ENCODE measurements around the gene PTPRD. TPM values are rescaled to one million over a fixed set of nuclear protein-coding genes. Genes with fewer than 3 reads are reported as not detected.

Gene PTPRD
- total RNA-seq, 1 experiment from 2014 or later = 1.8 TPM

DNA sequence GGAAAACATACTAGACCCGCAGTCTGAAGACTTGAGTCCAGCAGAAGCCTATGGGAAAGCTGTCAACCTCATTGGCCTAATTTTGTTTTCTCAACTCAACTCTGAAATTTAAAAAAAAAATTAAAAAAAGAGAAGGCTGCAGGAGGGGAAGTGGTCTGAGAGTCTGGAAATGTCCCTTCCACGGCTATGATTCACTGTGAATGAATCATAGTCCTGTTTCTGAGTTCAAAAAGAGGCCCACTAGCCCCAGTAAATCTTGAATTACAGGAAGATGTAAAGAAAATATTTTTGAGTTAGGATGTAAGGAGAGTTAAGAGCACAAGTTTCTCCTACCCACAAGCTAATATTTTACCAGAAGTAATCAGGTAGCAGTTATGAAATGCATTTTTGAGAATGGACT lies 2247.8 kb downstream of the PTPRD start:
- TF ChIP-seq, protein P1, sequence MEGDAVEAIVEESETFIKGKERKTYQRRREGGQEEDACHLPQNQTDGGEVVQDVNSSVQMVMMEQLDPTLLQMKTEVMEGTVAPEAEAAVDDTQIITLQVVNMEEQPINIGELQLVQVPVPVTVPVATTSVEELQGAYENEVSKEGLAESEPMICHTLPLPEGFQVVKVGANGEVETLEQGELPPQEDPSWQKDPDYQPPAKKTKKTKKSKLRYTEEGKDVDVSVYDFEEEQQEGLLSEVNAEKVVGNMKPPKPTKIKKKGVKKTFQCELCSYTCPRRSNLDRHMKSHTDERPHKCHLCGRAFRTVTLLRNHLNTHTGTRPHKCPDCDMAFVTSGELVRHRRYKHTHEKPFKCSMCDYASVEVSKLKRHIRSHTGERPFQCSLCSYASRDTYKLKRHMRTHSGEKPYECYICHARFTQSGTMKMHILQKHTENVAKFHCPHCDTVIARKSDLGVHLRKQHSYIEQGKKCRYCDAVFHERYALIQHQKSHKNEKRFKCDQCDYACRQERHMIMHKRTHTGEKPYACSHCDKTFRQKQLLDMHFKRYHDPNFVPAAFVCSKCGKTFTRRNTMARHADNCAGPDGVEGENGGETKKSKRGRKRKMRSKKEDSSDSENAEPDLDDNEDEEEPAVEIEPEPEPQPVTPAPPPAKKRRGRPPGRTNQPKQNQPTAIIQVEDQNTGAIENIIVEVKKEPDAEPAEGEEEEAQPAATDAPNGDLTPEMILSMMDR (IDR thresholded peaks at IDR 0.05; ENCODE audit: unreplicated experiment) = no peak
- Mint-ChIP-seq H3K4me3 (ENCODE audit: low read depth, unreplicated experiment) (no peak overlapping the region), H3K27me3 (ENCODE audit: unreplicated experiment) (no peaks in the 10 kb centered on the region), H3K4me1 (ENCODE audit: low read depth, unreplicated experiment) (no peaks in the 10 kb centered on the region), H3K9me3 (ENCODE audit: low read depth, unreplicated experiment) (no peaks in the 10 kb centered on the region), H3K36me3 (ENCODE audit: insufficient read depth, unreplicated experiment) (no peaks in the 10 kb centered on the region), H3K27ac (ENCODE audit: unreplicated experiment) (no peak overlapping the region)
- no TSS peak for BruUV-seq (replicated peaks)
- intact Hi-C loops (cut with micrococcal nuclease; ENCODE audit: unreplicated experiment) = no loop called here
- CTCF ChIA-PET = interaction anchor here (1.5 kb wide), 1 partner anchor 14 kb away, joined by 4 read pairs; no protein-coding TSS in a partner anchor
- peak; percentile 7 for DNase-seq

- intact Hi-C loops (cut with micrococcal nuclease; ENCODE audit: unreplicated experiment) = no loop called here
- DNase-seq = no peak
- H3K9me3 Mint-ChIP-seq (ENCODE audit: low read depth, unreplicated experiment) = no peaks in the 10 kb centered on the region
- no peak overlapping the region for H3K27ac Mint-ChIP-seq (ENCODE audit: unreplicated experiment)
- no peaks in the 10 kb centered on the region for H3K4me1 Mint-ChIP-seq (ENCODE audit: low read depth, unreplicated experiment)
- no peaks in the 10 kb centered on the region for H3K36me3 Mint-ChIP-seq (ENCODE audit: insufficient read depth, unreplicated experiment)
- TF ChIP-seq, protein P1 (IDR thresholded peaks at IDR 0.05; ENCODE audit: unreplicated experiment) = no peak
- no TSS peak for BruUV-seq (replicated peaks)
- no peaks in the 10 kb centered on the region for H3K27me3 Mint-ChIP-seq (ENCODE audit: unreplicated experiment)
- CTCF ChIA-PET = no interaction called here
- H3K4me3 Mint-ChIP-seq (ENCODE audit: low read depth, unreplicated experiment) = no peak overlapping the region
Measured at GRCh38 chr9:8364026-8364752, 2248.6 kb downstream of the PTPRD start.

- Mint-ChIP-seq H3K27me3 (ENCODE audit: unreplicated experiment) (no peaks in the 10 kb centered on the region), H3K4me3 (ENCODE audit: low read depth, unreplicated experiment) (no peak overlapping the region), H3K4me1 (ENCODE audit: low read depth, unreplicated experiment) (no peaks in the 10 kb centered on the region), H3K27ac (ENCODE audit: unreplicated experiment) (no peak overlapping the region), H3K36me3 (ENCODE audit: insufficient read depth, unreplicated experiment) (no peaks in the 10 kb centered on the region), H3K9me3 (ENCODE audit: low read depth, unreplicated experiment) (no peaks in the 10 kb centered on the region)
- TF ChIP-seq, protein P1 (IDR thresholded peaks at IDR 0.05; ENCODE audit: unreplicated experiment) = no peak
- no peak for DNase-seq
- intact Hi-C loops (cut with micrococcal nuclease; ENCODE audit: unreplicated experiment) = no loop called here
- BruUV-seq (replicated peaks) = no TSS peak
- CTCF ChIA-PET = no interaction called here
Measured at GRCh38 chr9:8362250-8362649, 2250.6 kb downstream of the PTPRD start.

DNA sequence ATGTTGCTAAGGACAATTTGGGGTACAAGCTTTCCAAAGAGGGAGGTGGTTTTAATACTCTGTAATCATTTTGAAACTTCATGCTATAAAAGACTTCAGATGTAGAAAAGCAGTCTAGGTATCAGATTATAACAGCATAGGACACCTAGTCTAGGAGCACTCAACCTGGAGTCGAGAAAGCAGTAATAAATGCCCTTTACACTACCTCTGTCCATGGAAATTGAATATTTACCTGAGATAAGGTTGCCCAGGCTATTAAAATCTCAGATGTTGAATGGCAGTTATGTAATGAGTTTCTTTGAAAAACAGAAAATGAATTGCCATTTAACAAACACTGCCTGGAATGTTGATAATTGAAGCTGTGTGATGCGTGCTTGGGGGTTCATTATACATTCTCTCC lies 2251.4 kb downstream of the PTPRD start:
- no peaks in the 10 kb centered on the region for H3K27me3 Mint-ChIP-seq (ENCODE audit: unreplicated experiment)
- no peak for DNase-seq
- no peak overlapping the region for H3K27ac Mint-ChIP-seq (ENCODE audit: unreplicated experiment)
- no peaks in the 10 kb centered on the region for H3K9me3 Mint-ChIP-seq (ENCODE audit: low read depth, unreplicated experiment)
- intact Hi-C loops (cut with micrococcal nuclease; ENCODE audit: unreplicated experiment) = no loop called here
- CTCF ChIA-PET = interaction anchor here (0.6 kb wide), 1 partner anchor 10 kb away, joined by 6 read pairs; no protein-coding TSS in a partner anchor
- no peaks in the 10 kb centered on the region for H3K36me3 Mint-ChIP-seq (ENCODE audit: insufficient read depth, unreplicated experiment)
- TF ChIP-seq, protein P1 (IDR thresholded peaks at IDR 0.05; ENCODE audit: unreplicated experiment) = no peak
- no peak overlapping the region for H3K4me3 Mint-ChIP-seq (ENCODE audit: low read depth, unreplicated experiment)
- BruUV-seq (replicated peaks) = no TSS peak
- no peaks in the 10 kb centered on the region for H3K4me1 Mint-ChIP-seq (ENCODE audit: low read depth, unreplicated experiment)

Measured in Calu3 (cell line).